OCI-LY3 (cell line): ENCODE data around the gene DPH3.
A peak's percentile ranks its signal among the peaks of the same experiment; 100 is the strongest.

Experiments used
- CTCF ChIP-seq: fragments of 200-600, 300-600 bp; sonication (generic); IDR thresholded peaks from 2 replicates; pipeline ENCODE4 v1.5.1; 2014; ENCODE audit warnings: antibody characterized with exemption, low read length, low read depth
- EZH2phosphoT487 ChIP-seq: fragments of 200-600 bp; shearing (Covaris generic); IDR thresholded peaks from 2 replicates; pipeline ENCODE4 v1.6.1; 2018; ENCODE audit warnings: antibody characterized with exemption, mixed run types, low read depth

- TF ChIP-seq CTCF (peak; percentile 99), EZH2phosphoT487 (no peak)
Observed at GRCh38 chr3:16247282-16248061, 17.3 kb downstream of the DPH3 start.
